ENCODE measurements around the gene LRFN5.
A peak's percentile ranks its signal among the peaks of the same experiment; 100 is the strongest.
"Not testable (repeated sequence)": the region's sequence is repeated elsewhere in the genome, so short reads cannot be mapped to it uniquely, and the experiment has no call there.

Gene LRFN5

DNA sequence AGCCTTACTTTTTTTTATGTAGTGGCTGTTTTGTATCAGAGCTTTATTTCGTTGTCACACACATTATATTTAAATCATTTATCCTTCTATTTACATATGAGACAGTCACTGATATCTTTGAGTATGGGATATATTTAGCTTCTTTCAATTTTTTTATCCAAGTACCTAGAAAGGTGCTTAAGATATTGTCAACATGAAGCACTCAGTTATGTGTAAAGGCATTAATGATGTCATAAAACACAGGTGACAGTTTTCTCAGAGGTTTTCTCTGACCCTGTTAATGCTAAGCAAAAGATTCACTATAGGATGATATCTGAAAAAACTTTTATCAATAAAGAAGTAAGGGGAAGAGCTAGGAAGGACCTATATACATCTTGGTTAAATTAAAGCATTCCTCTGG lies 23.2 kb downstream of the LRFN5 start:
- Histone ChIP-seq H3K27ac (no peak overlapping the region), H3K4me3 (no peak overlapping the region)

DNA sequence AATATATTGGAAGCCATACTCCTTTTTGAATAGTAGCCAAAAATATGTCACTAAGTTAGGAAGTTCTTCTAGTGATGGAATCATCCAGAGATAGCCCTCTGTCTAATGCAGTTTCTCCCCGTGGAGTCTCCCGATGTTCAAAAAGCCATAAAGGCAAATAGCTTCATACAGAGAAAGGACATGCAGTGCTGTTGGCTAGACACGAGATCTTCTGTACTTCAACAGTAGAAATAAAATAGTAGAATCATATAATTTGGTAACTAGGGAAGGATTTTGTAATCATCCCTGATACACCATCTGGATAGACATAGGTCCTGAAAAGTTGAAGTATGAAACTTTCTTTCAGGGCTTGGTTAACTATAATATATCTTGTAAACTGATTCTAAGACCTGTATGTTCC lies 27.6 kb downstream of the LRFN5 start:
- H3K4me3 ChIP-seq, result no peak overlapping the region
- H3K27ac ChIP-seq, result no peak overlapping the region

DNA sequence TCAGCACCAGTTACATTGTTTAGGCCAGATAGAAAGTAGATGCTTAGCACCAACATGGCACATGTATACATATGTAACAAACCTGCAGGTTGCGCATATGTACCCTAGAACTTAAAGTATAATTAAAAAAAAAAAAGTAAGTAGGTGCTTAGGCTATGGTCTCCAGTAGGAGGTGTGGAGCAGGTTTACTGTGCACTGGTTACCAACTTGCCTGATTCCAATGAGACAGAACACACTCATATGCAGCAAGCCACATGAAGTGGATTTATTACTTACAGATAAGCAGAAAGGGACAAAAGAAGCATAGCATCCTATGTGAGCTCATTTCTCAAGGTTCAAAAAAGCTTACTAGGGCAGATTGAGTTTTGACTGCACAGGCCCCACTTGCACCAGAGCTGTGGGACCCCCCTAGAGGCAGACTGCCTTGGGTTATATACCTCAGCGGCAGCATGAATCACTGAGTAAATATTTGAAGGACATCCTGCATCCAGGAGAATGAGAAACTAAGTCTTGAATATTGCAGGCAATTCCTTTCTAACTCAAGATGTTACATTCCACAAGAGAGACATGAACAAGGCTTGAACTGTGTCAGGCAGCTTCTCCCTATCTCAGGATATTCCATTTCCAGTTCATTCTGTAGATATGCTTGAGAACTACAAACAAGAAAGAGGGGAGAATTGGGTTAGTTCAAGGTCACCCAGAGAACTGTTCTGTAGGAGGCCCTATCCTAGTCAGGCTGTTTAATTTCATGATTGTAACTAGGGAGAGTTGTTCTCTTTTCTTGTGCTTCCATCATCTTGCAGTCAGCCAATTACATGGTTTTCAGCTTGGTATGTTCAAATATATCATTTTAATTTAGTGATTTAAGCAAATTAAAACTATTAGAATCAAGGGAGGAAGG lies 30.1 kb downstream of the LRFN5 start:
- H3K27ac ChIP-seq, result no peak overlapping the region
- no peak overlapping the region for H3K4me3 ChIP-seq

DNA sequence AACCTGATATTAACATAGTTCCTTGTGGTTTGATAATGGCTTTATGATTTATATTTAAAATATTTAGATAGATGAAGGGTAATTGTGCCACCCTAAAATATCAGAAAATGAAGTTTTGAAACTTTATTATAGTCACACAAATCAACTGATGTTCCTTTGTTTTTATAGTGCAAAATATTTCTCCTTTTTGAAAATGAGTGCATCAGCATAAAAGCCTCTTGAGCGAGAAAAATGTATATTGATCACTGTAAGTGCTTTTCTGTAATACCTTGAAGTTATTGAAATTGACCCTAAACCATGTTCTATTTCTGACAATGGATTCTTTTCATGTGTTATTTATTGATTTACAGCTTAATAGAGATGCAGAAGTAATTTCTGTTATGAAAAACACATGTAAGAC lies 35.0 kb downstream of the LRFN5 start:
- H3K27ac ChIP-seq, result no peak overlapping the region
- H3K4me3 ChIP-seq, result no peak overlapping the region

DNA sequence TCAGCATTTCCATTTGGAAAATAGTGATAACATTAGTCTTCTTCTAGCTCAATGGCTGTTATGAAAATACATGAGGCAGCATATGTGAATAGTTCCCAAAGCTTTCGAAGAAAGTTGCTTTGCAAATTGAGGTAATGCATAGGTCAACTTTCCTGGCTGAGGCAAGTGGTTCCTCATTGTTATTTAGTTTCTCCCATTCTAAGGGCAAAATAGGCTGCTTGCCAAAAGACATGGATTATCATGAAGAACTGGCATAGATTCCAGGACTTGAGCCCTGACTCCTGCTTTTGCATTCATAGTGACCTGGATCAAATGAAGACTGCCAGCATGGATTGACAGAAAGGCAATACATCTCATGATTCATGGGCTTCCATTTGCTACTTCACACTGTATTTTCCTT lies 35.7 kb downstream of the LRFN5 start:
- Histone ChIP-seq H3K27ac (no peak overlapping the region), H3K4me3 (no peak overlapping the region)

DNA sequence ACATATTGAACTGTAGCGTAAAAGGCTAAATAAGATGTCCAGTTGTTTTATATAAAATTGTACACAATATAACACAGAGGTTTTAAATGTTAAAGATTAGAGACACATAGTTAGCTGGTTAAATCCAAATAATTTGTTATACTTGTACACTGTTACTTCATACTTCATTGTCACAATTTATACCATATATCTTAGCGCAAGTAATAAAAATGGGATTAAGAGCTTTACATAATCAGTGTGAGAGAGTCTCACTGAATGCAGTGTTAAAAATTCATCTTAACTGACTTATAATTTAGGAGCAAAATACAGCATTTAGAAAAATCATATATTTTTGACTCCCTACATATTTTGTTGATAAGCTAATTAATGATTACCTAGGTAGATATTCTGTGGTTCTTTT lies 36.1 kb downstream of the LRFN5 start:
- no peak overlapping the region for H3K4me3 ChIP-seq

DNA sequence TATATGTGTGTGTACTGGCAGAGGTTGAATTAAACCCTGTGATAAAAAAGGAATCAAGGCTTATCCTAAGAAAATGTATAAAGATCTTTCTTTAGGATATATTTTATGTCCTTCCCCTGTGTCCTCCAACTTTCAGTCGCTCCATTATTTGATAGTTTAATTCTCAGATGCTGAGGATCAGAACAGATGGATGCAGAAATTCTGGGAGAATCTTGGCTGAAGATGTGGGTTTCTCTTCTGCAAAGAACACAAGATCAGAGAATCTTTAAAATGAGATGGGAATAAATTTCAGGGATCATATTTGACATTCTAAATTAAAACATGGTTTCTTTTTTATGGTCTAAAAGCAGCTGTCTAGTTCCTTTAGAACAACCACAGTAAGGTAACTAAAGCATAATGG lies 37.9 kb downstream of the LRFN5 start:
- H3K4me3 ChIP-seq, result no peak overlapping the region
- H3K27ac ChIP-seq, result no peak overlapping the region

More for the DNA sequence above, 36.1 kb downstream of the LRFN5 start:
- no peak overlapping the region for H3K27ac ChIP-seq

DNA sequence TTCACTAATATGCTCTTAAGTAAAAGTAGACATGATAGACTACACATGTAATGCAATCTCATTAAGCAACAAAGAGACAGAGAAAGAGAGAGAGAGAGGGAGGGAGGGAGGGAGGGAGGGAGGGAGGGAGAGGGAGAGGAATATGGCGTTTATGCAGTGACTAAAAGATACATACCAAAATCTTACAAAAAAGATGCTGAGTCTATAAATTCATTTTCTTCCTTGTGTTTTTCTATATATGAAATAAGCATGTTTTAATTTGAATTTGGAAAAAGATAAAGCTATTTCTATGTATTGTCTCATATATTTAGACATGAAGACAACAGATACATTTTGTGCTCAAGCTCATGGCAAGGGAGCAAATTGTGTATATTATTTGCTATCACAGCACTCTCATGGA lies 44.1 kb downstream of the LRFN5 start:
- H3K4me3 ChIP-seq, result no peak overlapping the region
- no peak overlapping the region for H3K27ac ChIP-seq

DNA sequence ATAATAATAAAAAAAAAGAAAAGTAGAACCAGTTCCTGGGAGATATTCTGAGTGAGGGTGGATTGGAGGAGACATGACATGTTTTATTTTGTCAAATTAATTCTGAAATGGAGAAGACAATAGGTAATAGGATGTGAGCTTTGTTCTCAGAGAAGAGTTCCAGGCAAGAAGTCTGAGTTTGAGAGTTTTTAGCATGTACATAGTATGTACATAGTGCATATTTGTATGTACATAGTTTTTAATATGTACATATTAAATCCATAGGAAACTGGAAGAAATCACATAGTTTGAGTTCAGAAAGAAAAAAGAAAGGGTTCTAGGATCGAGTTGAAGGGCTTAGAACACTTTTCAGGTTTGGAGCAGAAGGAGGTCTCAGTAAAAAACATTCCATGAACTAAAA lies 47.5 kb downstream of the LRFN5 start:
- Histone ChIP-seq H3K4me3 (no peak overlapping the region), H3K27ac (no peak overlapping the region)

DNA sequence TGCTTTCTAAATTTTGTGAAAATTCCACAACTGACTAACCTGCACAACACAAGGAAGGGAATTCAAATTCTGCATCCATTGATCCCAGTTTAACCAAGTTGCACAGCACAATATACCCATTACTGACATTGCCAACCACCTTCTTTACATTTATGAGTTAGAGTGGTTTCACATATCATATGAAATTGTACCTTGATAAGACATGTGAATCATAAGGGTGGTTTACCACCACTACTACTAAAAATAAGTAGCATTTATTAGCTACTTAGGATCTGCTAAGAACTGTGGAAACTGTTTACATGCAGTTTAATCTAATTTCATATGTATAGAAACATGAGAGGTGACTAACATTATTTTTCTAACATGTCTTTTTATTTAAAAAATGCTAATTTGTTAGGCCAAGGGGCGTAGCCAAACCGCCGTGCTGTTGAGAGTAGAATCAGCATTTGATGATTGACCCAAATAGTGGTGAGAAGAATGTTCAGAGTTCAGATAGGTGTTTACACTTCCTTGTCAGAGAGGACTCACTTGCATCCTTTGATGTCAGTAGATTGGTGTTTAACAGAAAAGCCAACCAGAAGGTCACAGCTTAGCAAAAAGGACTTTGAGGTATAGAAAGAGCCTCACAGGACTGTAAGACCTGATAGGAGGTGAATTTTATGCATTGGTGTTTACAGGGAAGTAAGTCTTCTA lies 56.2 kb downstream of the LRFN5 start:
- Histone ChIP-seq H3K4me3 (no peak overlapping the region), H3K27ac (no peak overlapping the region)

DNA sequence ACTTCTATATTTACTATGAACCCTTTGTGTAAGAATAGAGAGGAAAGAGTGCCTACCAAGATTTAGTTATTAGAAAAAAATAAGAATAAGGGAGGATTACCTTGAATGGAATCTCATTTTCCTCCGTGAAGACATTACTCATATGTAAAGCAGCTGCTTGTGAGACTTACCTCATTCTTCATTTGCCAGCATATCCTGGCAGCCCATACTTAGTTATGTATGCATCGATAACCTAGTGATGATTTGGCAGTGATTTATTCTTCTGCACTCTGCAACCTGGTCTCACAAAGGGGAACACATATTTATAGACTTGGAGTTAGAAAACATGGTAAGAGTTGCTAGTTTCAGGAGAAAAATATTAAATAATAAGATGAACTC lies 56.8 kb downstream of the LRFN5 start:
- H3K4me3 ChIP-seq, result no peak overlapping the region

DNA sequence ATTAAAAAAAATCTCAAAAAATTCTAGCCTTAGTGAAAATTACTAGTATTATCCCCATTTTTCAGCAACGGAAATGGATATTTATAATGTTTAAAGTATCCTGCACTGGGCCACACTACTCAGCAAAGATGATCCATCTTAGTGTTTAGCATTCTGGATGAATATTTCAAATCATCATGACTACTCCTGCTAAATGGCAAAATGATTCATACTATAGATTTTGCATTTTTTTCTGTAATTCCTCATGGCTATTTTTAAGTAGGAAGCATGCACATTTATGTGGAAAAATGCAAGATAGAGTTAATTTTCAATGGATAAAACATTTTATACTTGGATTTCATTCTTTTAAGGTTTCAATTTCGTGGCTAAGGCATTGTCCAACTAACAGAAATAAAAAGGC lies 59.6 kb downstream of the LRFN5 start:
- H3K27ac ChIP-seq, result no peak overlapping the region

More for the DNA sequence above, 56.8 kb downstream of the LRFN5 start:
- no peak overlapping the region for H3K27ac ChIP-seq

DNA sequence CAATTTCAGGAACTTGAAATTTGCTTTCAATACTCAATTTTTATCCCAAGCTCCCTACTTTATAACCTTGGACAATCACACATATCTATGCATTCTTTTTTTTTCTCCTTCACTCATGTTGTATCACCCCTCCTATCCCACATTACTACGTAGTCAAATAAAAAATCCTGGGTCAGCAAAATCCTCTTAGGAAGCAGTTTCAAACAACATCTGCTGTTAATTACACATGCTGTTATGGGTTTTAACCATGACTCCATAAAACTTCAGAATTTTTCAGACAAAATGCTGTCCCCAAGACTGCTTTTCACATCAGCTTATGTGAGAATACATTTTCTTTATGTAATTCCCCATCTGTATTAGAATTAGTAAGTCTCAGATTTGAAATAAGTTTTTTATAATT lies 61.7 kb downstream of the LRFN5 start:
- Histone ChIP-seq H3K4me3 (no peak overlapping the region), H3K27ac (no peak overlapping the region)

More for the DNA sequence above, 59.6 kb downstream of the LRFN5 start:
- H3K4me3 ChIP-seq, result no peak overlapping the region

DNA sequence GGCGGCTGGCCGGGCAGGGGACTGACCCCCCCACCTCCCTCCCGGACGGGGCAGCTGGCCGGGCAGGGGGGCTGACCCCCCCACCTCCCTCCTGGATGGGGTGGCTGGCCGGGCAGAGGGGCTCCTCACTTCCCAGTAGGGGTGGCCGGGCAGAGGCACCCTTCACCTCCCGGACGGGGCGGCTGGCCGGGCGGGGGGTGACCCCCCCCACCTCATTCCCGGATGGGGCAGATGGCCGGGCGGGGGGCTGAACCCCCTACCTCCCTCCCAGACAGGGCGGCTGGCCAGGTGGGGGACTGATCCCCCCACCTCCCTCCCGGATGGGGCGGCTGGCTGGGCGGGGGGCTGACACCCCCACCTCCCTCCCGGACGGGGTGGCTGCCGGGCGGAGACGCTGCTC lies 66.9 kb downstream of the LRFN5 start:
- not testable (repeated sequence) for H3K4me3 ChIP-seq, H3K27ac ChIP-seq

DNA sequence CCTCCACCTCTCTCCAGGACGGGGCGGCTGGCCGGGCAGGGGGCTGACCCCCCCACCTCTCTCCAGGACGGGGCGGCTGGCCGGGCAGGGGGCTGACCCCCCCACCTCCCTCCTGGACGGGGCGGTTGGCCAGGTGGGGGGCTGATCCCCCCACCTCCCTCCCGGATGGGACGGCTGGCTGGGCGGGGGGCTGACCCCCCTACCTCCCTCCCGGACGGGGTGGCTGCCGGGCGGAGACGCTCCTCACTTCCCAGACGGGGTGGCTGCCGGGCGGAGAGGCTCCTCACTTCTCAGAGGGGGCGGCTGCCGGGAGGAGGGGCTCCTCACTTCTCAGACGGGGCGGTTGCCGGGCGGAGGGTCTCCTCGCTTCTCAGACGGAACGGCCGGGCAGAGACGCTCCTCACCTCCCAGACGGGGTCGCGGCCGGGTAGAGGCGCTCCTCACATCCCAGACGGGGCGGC lies 67.9 kb downstream of the LRFN5 start:
- not testable (repeated sequence) for H3K27ac ChIP-seq, H3K4me3 ChIP-seq

DNA sequence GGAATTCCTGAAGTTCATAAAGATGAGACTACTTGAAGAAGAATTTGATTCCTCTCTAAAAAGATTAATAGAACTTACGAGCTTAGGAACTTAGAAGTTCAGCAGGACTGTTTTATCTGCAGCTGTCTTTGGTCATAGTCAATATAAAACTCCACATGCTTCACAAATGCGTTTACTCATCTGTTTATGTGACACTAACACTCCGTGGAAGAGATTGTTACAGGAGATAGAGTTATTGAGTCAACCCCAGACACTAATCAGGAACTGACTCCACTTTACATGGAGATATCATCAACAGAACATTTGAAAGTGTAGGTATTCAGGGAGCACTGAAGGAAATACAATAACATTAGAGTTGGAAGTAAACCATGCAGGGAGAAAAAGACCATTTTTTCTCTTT lies 92.8 kb downstream of the LRFN5 start:
- Histone ChIP-seq H3K27ac (no peak overlapping the region), H3K4me3 (no peak overlapping the region)

DNA sequence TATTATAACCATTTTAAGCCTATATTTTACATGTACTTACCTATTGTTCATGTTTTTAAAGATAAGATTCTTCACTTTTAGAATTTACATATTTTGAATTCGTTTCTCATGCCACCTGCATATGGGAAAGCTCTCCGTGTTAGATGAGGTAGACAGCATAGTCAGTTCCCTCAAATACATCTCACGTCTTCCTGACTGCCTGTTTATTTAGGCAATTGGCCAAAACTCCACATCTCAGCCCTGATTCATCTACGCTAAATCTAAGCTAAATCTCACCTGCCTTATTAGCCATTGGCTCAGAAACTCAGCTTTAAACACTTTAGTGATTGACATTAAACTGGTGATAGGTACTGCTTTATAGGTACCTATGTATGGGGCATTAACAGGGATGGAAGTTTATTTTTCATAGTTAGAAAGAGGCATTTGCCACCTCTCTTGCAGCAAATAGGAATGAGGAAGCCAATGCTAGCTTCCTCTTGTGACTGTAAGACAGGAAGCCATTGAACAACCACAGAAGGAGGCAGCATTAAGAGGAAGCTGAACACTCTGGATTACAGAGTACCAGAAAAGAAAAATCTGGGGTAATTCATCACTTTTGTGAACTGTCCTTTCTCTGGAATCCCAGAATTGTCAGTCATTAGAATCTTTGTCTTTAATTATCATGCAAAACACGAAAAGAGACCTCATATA lies 111.9 kb downstream of the LRFN5 start:
- Histone ChIP-seq H3K4me3 (no peak overlapping the region), H3K27ac (no peak overlapping the region)

DNA sequence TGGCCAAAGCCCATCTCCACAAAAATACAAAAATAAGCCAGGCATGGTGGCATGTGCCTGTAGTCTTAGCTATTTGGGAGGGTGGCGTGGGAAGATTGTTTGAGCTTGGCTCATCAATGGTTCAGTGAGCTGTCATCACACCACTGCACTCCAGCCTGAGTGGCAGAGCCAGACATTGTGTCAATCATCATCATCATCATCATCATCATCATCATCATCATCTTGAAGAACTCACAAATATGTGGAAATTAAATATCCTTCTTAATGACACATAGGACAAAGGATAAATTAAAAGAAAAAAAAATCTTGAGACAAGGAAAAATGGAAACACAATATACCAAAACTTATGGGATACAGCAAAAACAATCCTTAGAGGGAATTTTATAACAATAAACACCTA lies 132.5 kb downstream of the LRFN5 start:
- no peak overlapping the region for H3K27ac ChIP-seq
- no peak overlapping the region for H3K4me3 ChIP-seq

DNA sequence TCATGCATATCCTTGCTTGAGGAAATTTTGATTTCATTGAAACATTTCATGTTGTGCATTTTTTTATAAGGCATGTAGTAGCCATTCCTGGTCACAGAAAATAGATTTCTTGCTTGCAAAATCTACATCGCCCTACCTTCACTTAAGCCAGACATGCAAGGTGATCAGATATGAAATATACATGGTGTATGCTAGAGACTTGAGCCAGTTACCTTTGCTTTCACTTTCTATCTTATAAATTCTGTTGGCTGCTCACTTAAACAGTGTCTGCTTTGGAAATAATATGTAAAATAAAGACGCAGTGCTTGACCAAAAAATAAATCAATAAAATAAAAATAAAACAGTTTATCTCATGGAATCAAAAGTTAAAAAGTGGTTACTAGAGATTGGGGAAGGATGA lies 136.5 kb downstream of the LRFN5 start:
- H3K27ac ChIP-seq, result no peak overlapping the region
- H3K4me3 ChIP-seq, result no peak overlapping the region

DNA sequence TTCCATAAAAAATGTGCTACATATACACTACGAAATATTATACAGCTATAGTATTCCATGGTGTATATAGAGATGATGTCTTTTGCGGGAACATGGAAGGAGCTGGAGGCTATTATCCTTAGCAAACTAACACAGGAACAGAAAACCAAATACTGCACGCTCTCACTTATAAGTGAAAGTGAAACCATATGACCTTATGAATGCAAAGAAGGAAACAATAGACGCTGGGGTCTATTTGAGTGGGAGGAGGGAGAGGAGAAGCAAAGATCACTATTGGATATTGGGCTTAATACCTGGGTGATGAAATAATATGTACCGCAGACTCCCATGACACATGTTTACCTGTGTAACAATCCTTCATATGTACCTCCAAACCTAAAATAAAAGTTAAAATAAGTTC lies 142.8 kb downstream of the LRFN5 start:
- H3K27ac ChIP-seq, result peak overlapping the region in 2 of 21 experiments; percentile 18 to 34
- peak overlapping the region in 4 of 7 experiments; percentile 1 to 21 (median 14) for H3K4me3 ChIP-seq

DNA sequence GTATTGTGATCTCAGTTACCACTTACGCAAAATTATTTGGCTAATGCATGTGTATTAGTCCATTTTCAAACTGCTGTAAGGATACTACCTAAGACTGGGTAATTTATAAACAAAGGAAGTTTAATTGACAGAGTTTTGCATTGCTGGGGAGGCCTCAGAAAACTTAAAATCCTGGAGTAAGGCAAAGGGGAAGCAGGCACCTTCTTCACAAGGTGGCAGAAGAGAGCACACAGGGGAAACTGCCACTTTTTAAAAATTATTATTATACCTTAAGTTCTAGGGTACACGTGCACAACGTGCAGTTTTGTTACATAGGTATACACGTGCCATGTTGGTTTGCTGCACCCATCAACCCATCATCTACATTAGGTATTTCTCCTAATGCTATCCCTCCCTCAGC lies 143.9 kb downstream of the LRFN5 start:
- H3K27ac ChIP-seq, result not testable (repeated sequence)

More for the DNA sequence above, 143.9 kb downstream of the LRFN5 start:
- H3K4me3 ChIP-seq, result not testable (repeated sequence)
